SH-SY5Y (cell line): ENCODE measurements around the gene DGKA.

Experiments used
- GATA2 ChIP-seq: IDR thresholded peaks from 2 replicates; pipeline ENCODE4 v1.6.1; 2011; ENCODE audit warnings: mild to moderate bottlenecking, low read depth, low read length
- GATA3 ChIP-seq: IDR thresholded peaks from 2 replicates; pipeline ENCODE4 v1.6.1; 2011; ENCODE audit warnings: low read depth, mild to moderate bottlenecking, low read length, moderate library complexity

- TF ChIP-seq GATA2 (no peak), GATA3 (no peak)
Measured at GRCh38 chr12:55955800-55956508, 25.0 kb downstream of the DGKA start.
